GM18861 (cell line): ENCODE results near the gene CTDSPL2.
"Not testable (repeated sequence)": the region's sequence is repeated elsewhere in the genome, so short reads cannot be mapped to it uniquely, and the experiment has no call there.

Experiments used
- ATAC-seq: cut with Tn5 transposase; IDR thresholded peaks from one replicate; pipeline ENCODE4 v1.9.1; 2021; ENCODE audit not compliant: unreplicated experiment

Gene CTDSPL2

DNA sequence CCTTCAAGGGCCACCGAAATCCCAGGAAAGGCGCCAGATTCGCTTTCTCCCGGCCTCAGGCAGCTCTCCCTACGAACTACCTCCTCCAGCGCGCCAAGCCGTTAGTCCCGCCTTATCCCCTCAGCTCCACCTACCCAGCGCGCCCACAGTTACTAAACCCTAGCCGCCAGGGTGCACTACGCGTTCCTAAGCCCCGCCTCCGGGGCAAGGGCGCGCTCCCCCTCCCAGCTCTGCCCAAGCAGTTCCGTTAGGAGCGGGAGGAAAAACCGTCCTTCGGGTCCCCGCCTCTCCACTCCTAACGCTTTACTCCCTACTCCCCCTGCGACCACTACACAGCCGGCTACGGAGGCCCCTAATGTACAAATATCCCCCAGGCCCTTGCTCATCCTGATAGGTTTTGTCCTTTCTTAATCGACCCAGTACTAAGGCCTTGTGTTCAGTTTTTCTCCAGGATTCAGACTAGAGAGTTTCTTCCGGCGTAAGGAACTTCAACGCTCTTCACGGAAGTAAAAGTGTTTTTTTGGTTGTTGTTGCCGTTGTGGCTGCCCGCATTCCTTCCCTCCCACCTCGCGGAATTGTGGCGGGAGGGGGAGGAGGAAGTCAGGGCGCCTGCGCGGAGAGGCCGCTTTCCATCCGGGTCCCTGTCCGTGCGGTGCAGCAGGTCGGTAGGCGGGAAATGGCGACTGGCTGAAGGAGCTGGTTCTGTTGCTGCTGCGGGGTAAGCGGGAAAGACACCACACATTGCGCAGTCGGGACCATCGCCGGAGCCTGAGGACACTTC lies at the start of gene CTDSPL2:
Gene CTDSPL2, plus strand, starts transcription at position 655 of the 781 bp plus-strand sequence. CDS start 31,386 bp downstream, outside the sequence.
- peak; percentile 84 for ATAC-seq

GRCh38 chr15:44381236-44381635 lies 46.2 kb upstream of the CTDSPL2 start:
- ATAC-seq = no peak

GRCh38 chr15:44385344-44385942 lies 42.0 kb upstream of the CTDSPL2 start:
- ATAC-seq = no peak

DNA sequence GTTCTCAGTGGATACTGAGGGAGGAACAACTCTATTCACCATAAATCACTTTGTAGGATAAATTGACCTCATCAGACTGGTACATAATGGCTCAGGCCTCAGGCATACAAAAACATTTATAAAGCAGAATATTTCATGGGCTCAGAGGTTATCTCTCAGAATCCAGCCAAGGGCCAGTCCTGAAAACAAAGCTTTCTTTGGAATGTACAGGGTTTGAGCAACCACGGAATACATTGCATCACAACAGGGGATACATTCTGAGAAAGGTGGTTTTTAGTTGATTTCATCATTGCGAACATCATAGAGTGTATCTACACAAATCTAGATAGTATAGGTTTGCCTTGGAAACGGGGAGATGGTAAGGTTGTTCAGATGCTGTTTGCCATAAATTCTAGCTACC lies 33.4 kb upstream of the CTDSPL2 start:
- no peak for ATAC-seq

DNA sequence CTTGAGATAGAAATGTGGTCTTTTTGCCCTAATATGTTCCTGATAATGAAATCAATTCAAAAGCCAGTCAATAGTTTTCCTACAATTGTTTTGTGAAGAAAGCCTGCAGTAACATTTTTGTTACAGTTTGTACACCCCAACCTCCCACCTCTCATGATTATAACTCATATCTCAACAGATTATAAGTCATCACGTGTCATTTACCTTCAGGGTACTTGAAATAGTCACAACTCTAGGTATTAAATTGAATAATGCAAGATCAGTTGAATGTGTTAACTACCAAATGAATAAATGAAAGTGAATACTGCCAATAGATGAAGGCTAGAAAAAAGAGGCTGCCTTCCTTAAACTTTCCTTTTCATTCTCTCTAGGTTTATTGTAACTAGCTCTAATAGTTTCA lies 32.9 kb upstream of the CTDSPL2 start:
- ATAC-seq = no peak

- ATAC-seq = no peak
Measured at GRCh38 chr15:44397869-44398268, 29.6 kb upstream of the CTDSPL2 start.

GRCh38 chr15:44414001-44414400 lies 13.4 kb upstream of the CTDSPL2 start:
- ATAC-seq = no peak

DNA sequence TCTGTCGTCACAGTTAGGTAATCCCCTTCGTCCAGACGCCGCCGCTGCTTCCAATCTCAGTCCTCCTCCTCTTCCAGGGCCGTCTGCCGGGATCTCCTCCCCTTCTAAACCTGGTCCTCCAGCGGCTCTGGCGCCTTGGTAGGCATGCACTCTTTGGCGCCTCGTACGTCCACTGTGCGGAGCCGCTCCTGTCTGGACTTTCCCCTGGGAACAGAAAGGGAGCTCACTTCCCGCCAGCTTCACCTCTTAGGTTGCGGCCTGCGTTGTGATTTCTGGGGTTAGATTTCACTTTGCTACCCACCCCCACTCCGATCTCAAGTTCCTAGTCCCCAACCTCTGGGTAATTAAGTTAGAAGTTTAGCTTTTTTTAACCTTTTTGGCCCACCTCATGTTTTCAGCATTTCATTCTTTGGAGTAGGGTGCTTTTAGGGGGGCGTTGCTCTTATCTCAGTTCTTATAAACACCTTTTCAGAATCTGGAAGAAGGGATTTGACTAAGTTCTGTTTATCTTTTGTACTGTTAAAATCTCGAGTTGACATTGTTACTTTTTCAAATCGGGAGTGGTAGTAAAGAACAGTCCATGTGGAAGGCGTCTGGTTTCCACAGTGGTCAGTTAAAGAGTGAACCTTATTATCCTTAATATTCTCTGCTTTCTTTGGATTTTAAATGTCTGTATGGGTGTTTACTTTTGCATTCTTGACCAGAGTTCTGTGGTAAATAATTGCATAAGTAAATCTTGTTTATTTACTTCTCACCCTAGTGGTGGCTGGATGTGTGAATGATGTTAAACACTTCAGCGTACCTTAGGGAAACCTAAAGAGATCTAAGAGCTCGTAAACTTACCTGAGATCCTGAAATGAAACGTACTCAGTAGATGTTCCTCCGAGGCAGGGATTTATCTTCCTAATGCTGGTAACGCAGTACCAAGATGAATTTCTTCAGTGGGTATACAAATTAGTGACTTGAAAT lies 611 bp downstream of the CTDSPL2 start:
- ATAC-seq = no peak

- ATAC-seq = no peak
Measured at GRCh38 chr15:44435893-44436667, 8.7 kb downstream of the CTDSPL2 start.

DNA sequence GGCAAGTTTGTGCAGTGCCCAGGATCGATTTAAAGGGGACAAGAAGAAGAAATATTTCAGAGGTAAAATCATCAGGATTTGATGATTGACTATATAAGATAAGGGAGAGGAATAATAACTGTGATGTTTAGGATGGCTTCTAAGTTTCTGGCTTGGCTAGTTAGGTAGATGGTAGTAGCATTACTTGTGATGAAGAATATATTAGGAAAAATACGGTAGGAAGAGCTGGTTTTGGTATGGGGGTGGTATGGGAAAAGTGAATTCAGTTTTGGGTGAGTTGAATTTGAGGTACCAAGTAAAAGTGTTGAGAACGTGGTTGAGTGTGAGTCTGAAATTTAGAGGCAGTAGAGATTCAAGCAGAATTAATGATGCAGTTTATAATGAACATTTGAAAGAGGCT lies 11.0 kb downstream of the CTDSPL2 start:
- no peak for ATAC-seq

DNA sequence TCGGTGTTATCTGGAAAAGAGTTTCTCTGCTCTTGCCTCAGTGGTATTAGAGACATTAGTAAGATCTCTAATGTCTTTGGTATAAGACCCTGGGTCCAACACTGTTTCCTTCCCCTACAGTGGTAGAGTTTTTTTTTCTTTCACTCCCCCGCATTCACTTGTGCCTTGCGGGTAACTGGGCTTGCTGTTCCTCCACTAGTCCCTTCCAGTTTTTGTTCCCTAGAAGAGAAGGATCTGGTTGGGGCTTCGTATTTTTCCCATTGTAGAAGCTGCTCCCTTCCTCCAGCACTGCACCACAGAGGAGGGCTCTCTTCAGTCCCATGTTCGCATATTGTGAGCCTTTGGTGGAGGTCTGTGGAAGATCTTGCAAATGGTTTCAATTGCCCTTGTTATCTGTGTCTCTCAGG lies 13.7 kb downstream of the CTDSPL2 start:
- ATAC-seq = no peak

GRCh38 chr15:44443515-44443914 lies 16.1 kb downstream of the CTDSPL2 start:
- ATAC-seq = no peak

- ATAC-seq = no peak
Measured at GRCh38 chr15:44447772-44448376, 20.4 kb downstream of the CTDSPL2 start.

- ATAC-seq = no peak
Measured at GRCh38 chr15:44450172-44450571, 22.7 kb downstream of the CTDSPL2 start.

GRCh38 chr15:44453578-44454283 lies 26.3 kb downstream of the CTDSPL2 start:
- not testable (repeated sequence) for ATAC-seq

DNA sequence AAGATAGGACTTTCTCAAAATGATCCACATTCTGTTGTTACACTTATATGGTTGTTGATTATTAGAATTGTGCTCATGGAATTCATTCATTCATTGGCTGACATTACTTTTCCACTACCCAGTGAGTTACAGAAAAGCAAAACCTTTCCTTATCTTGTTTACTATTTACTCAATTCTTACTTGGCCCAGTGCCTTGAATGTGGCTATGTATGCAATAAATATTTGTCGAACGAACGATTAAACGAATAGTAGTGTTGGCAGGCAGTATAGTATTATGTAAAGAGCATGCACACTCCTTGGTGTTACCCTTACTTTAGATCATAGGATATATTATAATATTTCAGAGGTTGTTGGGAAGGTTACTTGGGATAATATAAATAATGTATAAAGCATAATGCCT lies 31.0 kb downstream of the CTDSPL2 start:
- ATAC-seq = no peak

- ATAC-seq = no peak
Measured at GRCh38 chr15:44468709-44469385, 41.4 kb downstream of the CTDSPL2 start.

DNA sequence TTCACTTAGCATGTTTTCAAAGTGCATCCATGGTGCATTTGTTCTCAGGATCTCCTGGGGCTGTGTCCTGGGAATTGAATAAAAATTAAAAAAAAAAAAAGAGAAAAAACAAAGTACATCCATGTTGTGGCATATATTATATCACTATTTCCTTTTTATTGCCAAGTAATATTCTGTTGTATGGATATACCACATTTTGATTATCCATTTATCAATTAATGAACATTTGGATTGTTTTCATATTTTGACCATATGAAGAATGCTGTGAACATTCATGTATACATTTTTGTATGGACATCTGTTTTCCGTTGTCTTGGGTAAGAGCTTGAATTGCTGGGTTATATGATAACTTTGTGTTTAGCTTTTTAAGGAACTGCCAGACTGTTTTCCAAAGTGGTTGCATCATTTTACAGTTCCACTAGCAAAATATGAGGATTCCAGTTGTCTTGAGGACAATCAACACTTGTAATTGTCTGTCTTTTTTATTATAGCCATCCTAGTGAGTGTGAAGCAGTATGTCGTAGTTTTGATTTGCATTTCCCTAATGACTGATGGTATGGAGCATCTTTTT lies 44.5 kb downstream of the CTDSPL2 start:
- no peak for ATAC-seq

- no peak for ATAC-seq
Measured at GRCh38 chr15:44479343-44479742, 51.9 kb downstream of the CTDSPL2 start.
